Testis (tissue), 3 donors: Measurements from ENCODE around the gene ROBO1. TPM values are rescaled to one million over a fixed set of nuclear protein-coding genes. Genes with fewer than 3 reads are reported as not detected.

Experiments
- DNase-seq: peaks from one replicate; pipeline ENCODE4 v3.0.0-alpha.2; 2019
- H3K27ac ChIP-seq, 2 donors: fragments of 200-600 bp; sonication (generic); one replicate each; pipeline ENCODE4 v1.5.1; 2019
- H3K27me3 ChIP-seq: fragments of 200-600 bp; sonication (generic); one replicate; pipeline ENCODE4 v1.5.1; 2019
- H3K36me3 ChIP-seq: fragments of 200-600 bp; sonication (generic); one replicate; pipeline ENCODE4 v1.5.1; 2017; ENCODE audit warnings: low read depth; ENCODE audit errors: missing control alignments
- H3K4me1 ChIP-seq: fragments of 200-600 bp; sonication (generic); one replicate; pipeline ENCODE4 v1.5.1; 2019
- H3K4me3 ChIP-seq, 2 donors: fragments of 200-600 bp; sonication (generic); one replicate each; pipeline ENCODE4 v1.5.1; 2017 to 2019
- H3K9me3 ChIP-seq: fragments of 200-600 bp; sonication (generic); one replicate; pipeline ENCODE4 v1.5.1; 2017
- CTCF ChIP-seq, 3 experiments: fragments of 450-650 bp in 2 of 3; fragments of 200-600 bp in 1 of 3; sonication (generic) in 1 of 3; IDR thresholded peaks; one replicate each; pipeline ENCODE4 v1.5.1; 2016 to 2019; ENCODE audit warnings: antibody characterized with exemption in 3 of 3, mild to moderate bottlenecking in 2 of 3, moderate library complexity in 1 of 3
- POLR2A ChIP-seq: fragments of 450-650 bp; IDR thresholded peaks from one replicate; pipeline ENCODE4 v1.6.1; 2017; ENCODE audit warnings: antibody characterized with exemption, mild to moderate bottlenecking, moderate library complexity
- WGBS, 2 donors: methylation state at CpG; one replicate each; pipeline ENCODE4 v1.1.5; 2018; 5-methylcytosine and 5-hydroxymethylcytosine counted together
- intact Hi-C: fragments of 100-400 bp; cut with DNase I; formaldehyde crosslinking; loops from one replicate; pipeline ENCODE4 v1.15.1; 2023; ENCODE audit warnings: low total_unique reads
- polyA plus RNA-seq: library from polyadenylated mRNA; stranded (reverse); fragments of 350-450 nt; fragmentation: Illumina TruSeq; extraction: RNeasy Lipid Tissue Mini Kit (QIAGEN cat#74804); gene quantifications from one replicate; pipeline ENCODE4 v1.2.3, GENCODE V29; 2014; ENCODE audit warnings: low read depth, low replicate concordance; ENCODE audit not compliant: insufficient read depth
- total RNA-seq, 2 donors: library from RNA; depleted of rRNA; stranded (reverse); fragments of >200 nt; gene quantifications; one replicate each; pipeline ENCODE4 v1.2.3, GENCODE V29; 2016

ROBO1 gene
- total and polyA plus RNA-seq, 3 donors from 2014 or later: 39.4 to 45.1 (median 42.6) TPM

DNA sequence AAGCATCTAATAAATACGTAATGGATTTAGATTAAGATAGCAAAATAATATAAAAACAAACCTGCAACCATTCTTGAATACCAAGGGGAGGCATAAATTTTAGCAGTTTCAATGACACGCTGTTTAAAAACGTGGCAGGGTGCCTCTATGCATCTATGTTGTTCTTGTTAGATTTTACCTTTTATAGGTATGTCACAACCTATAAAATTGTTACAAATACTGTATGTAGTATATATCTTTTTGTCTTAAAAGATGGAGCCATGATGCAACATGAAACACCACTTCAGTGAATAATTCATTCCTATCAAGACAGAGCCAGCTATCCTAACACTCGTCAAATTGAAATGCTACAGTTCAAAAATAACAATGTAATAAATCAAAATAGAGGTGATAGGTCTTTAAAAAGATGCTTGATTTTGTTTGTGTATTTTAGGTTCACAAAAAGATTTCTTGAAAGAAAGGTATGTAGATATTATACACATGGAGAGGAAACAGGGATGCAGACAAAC lies 1059.2 kb downstream of the ROBO1 start:
- WGBS, 2 donors: 60 to 90% methylated on average over 4 of the region's 4 CpGs
- no peak overlapping the region for H3K27ac ChIP-seq
- H3K9me3 ChIP-seq: no peaks in the 10 kb centered on the region
- intact Hi-C loops: no loop called here
- TF ChIP-seq CTCF (IDR thresholded peaks at IDR 0.05): no peak
- no peak for TF ChIP-seq POLR2A
- H3K36me3 ChIP-seq: no peaks in the 10 kb centered on the region
- no peaks in the 10 kb centered on the region for H3K4me1 ChIP-seq
- H3K4me3 ChIP-seq: no peak overlapping the region
- no peaks in the 10 kb centered on the region for H3K27me3 ChIP-seq
- no peak for DNase-seq

DNA sequence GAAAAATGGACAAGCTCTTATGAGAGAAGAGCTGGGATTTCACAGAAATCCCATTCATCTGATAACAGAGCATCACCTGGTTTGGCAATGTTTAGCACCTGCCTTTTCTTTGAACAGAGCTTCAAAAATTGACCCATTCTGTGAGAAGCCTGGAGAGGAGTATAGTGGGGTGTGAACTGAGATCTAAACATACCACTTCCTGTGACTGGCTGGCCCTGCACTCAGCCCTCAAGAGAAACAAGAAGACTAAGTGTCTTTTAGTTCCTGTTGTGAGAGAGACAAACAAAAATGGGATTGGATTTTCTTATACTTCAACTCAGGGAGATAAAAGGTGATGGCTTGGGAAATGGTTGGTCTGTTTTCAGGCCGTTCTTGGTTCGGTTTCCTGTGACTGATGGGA lies 1060.2 kb downstream of the ROBO1 start:
- 48 to 81% methylated on average over 2 of the region's 2 CpGs for WGBS, 2 donors
- Histone ChIP-seq H3K27ac (no peak overlapping the region), H3K27me3 (no peaks in the 10 kb centered on the region), H3K4me3 (no peak overlapping the region), H3K9me3 (no peaks in the 10 kb centered on the region), H3K4me1 (no peaks in the 10 kb centered on the region), H3K36me3 (no peaks in the 10 kb centered on the region)
- DNase-seq: no peak
- intact Hi-C loops: no loop called here
- TF ChIP-seq POLR2A (no peak), CTCF (IDR thresholded peaks at IDR 0.05) (no peak)

DNA sequence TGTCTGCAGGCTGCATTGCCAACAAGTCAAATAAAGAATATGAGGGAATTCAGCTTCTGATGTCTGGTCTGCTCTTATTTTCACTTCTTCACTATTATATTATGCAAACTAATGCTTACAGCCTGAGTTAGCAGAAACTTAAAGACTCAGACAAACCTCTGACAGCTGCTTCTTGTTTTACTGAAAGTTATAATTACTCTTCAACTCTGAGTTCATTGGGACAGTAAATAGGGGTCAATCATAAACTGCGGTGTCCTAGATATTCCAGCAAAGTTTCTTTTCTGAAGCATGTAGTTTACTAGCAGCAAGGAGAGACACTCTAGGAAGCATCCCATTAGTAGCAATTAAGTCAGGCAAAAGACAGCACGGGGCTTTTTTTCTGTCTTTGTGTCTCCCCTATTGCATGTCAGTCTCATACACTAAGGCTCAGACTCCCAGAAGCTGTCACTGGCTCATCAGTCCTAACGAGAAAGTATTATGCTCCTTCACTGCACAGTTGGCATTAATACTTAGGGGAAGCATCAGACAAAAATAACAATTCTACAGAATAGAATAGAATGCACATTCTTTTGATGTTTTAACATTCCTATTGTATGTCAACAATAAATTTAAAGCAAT lies 1060.8 kb downstream of the ROBO1 start:
- Histone ChIP-seq H3K9me3 (no peaks in the 10 kb centered on the region), H3K27ac (no peak overlapping the region), H3K27me3 (no peaks in the 10 kb centered on the region), H3K4me3 (no peak overlapping the region), H3K36me3 (no peaks in the 10 kb centered on the region), H3K4me1 (no peaks in the 10 kb centered on the region)
- 52 to 62% methylated on average over 3 of the region's 3 CpGs for WGBS, 2 donors
- TF ChIP-seq POLR2A (no peak), CTCF (IDR thresholded peaks at IDR 0.05) (no peak)
- intact Hi-C loops: no loop called here
- DNase-seq: no peak

DNA sequence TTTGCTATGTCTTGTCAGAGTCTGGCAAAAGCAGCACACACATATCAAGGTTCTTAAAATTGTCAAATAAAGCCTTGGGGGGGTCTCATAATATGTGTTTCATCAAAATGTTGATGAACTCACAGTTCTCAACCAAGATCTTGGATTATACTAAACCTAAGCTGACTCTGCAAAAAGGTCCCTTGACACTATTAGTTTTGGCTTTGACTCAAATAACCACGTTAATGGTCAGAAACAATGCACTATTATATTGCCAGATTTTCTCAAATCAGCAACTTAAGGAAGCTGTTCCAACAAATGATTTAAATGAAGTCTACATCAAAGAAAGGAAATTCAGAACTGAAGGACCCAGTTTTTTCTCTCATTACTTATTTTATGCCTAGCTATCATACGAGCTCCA lies 1063.9 kb downstream of the ROBO1 start:
- H3K4me3 ChIP-seq: no peak overlapping the region
- H3K9me3 ChIP-seq: no peaks in the 10 kb centered on the region
- WGBS, 2 donors: 54 to 59% methylated on average over 2 of the region's 2 CpGs
- no peaks in the 10 kb centered on the region for H3K27me3 ChIP-seq
- H3K36me3 ChIP-seq: no peaks in the 10 kb centered on the region
- intact Hi-C loops: no loop called here
- H3K4me1 ChIP-seq: no peaks in the 10 kb centered on the region
- TF ChIP-seq CTCF (IDR thresholded peaks at IDR 0.05) (no peak), POLR2A (no peak)
- DNase-seq: no peak
- H3K27ac ChIP-seq: no peak overlapping the region

- intact Hi-C loops: no loop called here
- Histone ChIP-seq H3K9me3 (no peaks in the 10 kb centered on the region), H3K4me1 (no peaks in the 10 kb centered on the region), H3K27ac (no peak overlapping the region), H3K27me3 (no peaks in the 10 kb centered on the region), H3K36me3 (no peaks in the 10 kb centered on the region), H3K4me3 (no peak overlapping the region)
- no peak for TF ChIP-seq CTCF (IDR thresholded peaks at IDR 0.05)
- no peak for TF ChIP-seq POLR2A
- DNase-seq: no peak
- WGBS, 2 donors: 46 to 67% methylated on average over 2 of the region's 2 CpGs
These were observed 1066.3 kb downstream of the ROBO1 start for GRCh38 chr3:78701537-78701936.
